Stomach (tissue), 4 donors: ENCODE measurements around the gene GNG4.

Source experiments
- EP300 ChIP-seq: sonication (generic); formaldehyde crosslinking; IDR thresholded peaks from one replicate; pipeline ENCODE4 v1.6.1; 2017; ENCODE audit warnings: antibody characterized with exemption
- POLR2A ChIP-seq, 4 donors: fragments of 450-650 bp; IDR thresholded peaks; one replicate each; pipeline ENCODE4 v1.6.1; 2016; ENCODE audit warnings: antibody characterized with exemption in 4 of 4, control low read depth in 2 of 4, mild to moderate bottlenecking in 1 of 4, moderate library complexity in 1 of 4
- TF ChIP-seq, protein P1 (sequence below), 7 experiments: fragments of 450-650 bp in 4 of 7; fragments of 200-600 bp in 3 of 7; sonication (generic) in 3 of 7; IDR thresholded peaks; one replicate each; pipeline ENCODE4 v1.5.1; 2016 to 2019; ENCODE audit warnings: antibody characterized with exemption in 7 of 7, control low read depth in 2 of 7, mild to moderate bottlenecking in 1 of 7

DNA sequence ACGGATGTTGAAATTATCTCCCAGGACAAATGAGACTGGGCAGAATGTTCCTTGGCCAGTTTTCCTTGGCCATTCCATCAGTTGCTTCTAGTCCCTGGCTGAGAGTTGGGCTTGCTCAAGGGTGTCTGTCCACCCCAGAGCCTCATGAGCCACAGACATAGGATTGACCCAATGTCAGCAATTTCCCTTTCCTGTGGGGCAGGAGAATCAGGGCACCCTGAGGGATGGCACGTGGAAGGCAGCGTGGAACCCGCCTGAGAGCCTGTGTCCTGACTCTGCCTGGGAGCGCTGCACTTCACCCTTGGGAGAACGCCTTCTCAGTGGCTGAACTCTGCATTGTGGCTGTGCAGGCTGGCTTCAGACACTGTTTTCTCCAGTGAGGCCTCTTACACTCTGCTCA lies 74.0 kb downstream of the GNG4 start:
- TF ChIP-seq EP300 (no peak), POLR2A (IDR thresholded peaks at IDR 0.05) (no peak)
- TF ChIP-seq, protein P1, sequence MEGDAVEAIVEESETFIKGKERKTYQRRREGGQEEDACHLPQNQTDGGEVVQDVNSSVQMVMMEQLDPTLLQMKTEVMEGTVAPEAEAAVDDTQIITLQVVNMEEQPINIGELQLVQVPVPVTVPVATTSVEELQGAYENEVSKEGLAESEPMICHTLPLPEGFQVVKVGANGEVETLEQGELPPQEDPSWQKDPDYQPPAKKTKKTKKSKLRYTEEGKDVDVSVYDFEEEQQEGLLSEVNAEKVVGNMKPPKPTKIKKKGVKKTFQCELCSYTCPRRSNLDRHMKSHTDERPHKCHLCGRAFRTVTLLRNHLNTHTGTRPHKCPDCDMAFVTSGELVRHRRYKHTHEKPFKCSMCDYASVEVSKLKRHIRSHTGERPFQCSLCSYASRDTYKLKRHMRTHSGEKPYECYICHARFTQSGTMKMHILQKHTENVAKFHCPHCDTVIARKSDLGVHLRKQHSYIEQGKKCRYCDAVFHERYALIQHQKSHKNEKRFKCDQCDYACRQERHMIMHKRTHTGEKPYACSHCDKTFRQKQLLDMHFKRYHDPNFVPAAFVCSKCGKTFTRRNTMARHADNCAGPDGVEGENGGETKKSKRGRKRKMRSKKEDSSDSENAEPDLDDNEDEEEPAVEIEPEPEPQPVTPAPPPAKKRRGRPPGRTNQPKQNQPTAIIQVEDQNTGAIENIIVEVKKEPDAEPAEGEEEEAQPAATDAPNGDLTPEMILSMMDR (IDR thresholded peaks at IDR 0.05) = no peak
